BLaER1 treated with 17β-estradiol and CSF1 and Interleukin-3, amounts not matched to agents 10 nM and 100 nM (cell line): ENCODE measurements around the gene ATRX.
"Not testable (repeated sequence)": the region's sequence is repeated elsewhere in the genome, so short reads cannot be mapped to it uniquely, and the experiment has no call there.

Experiments
- H3K27ac ChIP-seq, 11 experiments: shearing (Covaris generic); formaldehyde crosslinking; 2 replicates each; pipeline ENCODE4 v1.8.1; 2022
- H3K27me3 ChIP-seq, 11 experiments: shearing (Covaris generic); formaldehyde crosslinking; 2 replicates each; pipeline ENCODE4 v1.8.1; 2022
- H3K36me3 ChIP-seq, 11 experiments: shearing (Covaris generic); formaldehyde crosslinking; 2 replicates each; pipeline ENCODE4 v1.8.1; 2022
- H3K4me1 ChIP-seq, 10 experiments: shearing (Covaris generic); formaldehyde crosslinking; 2 replicates each; pipeline ENCODE4 v1.8.1; 2022
- H3K4me2 ChIP-seq, 11 experiments: shearing (Covaris generic); formaldehyde crosslinking; 2 replicates each; pipeline ENCODE4 v1.8.1; 2022
- H3K4me3 ChIP-seq, 10 experiments: shearing (Covaris generic); formaldehyde crosslinking; 2 replicates each; pipeline ENCODE4 v1.8.1; 2022
- H3K9ac ChIP-seq, 11 experiments: shearing (Covaris generic); formaldehyde crosslinking; 2 replicates each; pipeline ENCODE4 v1.8.1; 2022
- H3K9me3 ChIP-seq, 11 experiments: shearing (Covaris generic); formaldehyde crosslinking; replicated peaks in 1 of 11; 2 replicates each; pipeline ENCODE4 v1.8.1; 2022
- H4K20me1 ChIP-seq, 11 experiments: shearing (Covaris generic); formaldehyde crosslinking; 2 replicates each; pipeline ENCODE4 v1.8.1; 2022
- Cebpa-rat ChIP-seq, 11 experiments: shearing (Covaris generic); IDR thresholded peaks; 2 replicates each; pipeline ENCODE4 v1.8.1; 2022

Gene ATRX

DNA sequence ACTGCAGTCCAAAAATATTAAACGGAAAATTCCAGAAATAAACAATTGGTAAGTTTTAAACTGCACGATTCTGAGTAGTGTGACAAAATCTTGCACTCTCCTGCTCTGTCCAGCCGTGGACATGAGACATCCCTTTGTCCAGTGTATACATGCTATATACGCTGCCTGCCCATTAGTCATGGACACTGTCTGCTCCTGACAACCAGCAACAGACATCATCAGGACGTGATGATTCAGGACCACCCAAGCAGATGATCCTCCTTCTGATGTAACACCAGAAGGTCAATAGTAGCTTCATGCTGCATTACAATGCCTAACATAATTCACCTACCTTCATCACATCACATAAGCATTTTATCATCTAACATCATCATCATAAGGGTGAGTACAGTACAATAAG is 36.3 kb downstream of the ATRX start:
- H3K27ac ChIP-seq = no peak overlapping the region
- no peak overlapping the region for H3K9ac ChIP-seq
- peaks cover 0 to 5% (median 4%) of the 10 kb centered on the region in 10 experiments; a peak in 14 of 20 replicates for H3K4me1 ChIP-seq
- TF ChIP-seq Cebpa-rat (IDR thresholded peaks at IDR 0.05) = no peak
- peaks cover 0 to 4% (median 0%) of the 10 kb centered on the region in 11 experiments; a peak in 3 of 22 replicates for H3K36me3 ChIP-seq
- no peak overlapping the region for H3K4me2 ChIP-seq
- peaks cover 25 to 47% (median 42%) of the 10 kb centered on the region in 11 experiments for H3K9me3 ChIP-seq
- peaks cover 32 to 88% (median 68%) of the 10 kb centered on the region in 11 experiments for H3K27me3 ChIP-seq
- no peak overlapping the region for H3K4me3 ChIP-seq
- peaks cover 4 to 49% (median 17%) of the 10 kb centered on the region in 11 experiments; a peak in 20 of 22 replicates for H4K20me1 ChIP-seq

DNA sequence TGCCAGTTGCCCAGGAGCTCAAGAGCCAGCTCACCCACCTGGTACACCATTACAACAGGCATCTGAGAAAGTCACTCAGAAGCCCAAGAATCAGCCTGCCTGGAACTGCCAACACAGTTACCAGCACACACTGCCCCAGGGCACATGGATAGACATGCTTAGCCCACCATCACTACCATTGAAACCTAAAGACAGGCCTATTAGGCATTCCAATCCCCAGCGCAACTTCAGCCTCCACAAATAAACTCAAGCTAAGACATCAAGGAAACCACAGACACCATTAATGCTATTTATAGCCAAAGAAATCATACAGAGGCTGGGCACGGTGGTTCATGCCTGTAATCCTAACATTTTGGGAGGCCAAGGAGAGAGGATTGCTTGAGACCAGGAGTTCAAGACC is 42.3 kb downstream of the ATRX start:
- Histone ChIP-seq H3K27ac (no peak overlapping the region), H3K36me3 (0 out of 22 replicates have a peak, but pooled peaks cover 0 to under 1% (median 0%) of the 10 kb centered on the region in 11 experiments), H3K4me1 (peaks cover 16 to 26% (median 21%) of the 10 kb centered on the region in 10 experiments), H3K9ac (no peak overlapping the region), H3K4me3 (no peak overlapping the region), H3K9me3 (peaks cover 0 to 12% (median 6%) of the 10 kb centered on the region in 11 experiments; a peak in 4 of 22 replicates), H3K4me2 (peak overlapping the region; percentile 27 to 70 (median 57)), H4K20me1 (peaks cover 54 to 96% (median 64%) of the 10 kb centered on the region in 11 experiments; a peak in 21 of 22 replicates), H3K27me3 (peaks cover 35 to 94% (median 80%) of the 10 kb centered on the region in 11 experiments)
- TF ChIP-seq Cebpa-rat (IDR thresholded peaks at IDR 0.05) = no peak

DNA sequence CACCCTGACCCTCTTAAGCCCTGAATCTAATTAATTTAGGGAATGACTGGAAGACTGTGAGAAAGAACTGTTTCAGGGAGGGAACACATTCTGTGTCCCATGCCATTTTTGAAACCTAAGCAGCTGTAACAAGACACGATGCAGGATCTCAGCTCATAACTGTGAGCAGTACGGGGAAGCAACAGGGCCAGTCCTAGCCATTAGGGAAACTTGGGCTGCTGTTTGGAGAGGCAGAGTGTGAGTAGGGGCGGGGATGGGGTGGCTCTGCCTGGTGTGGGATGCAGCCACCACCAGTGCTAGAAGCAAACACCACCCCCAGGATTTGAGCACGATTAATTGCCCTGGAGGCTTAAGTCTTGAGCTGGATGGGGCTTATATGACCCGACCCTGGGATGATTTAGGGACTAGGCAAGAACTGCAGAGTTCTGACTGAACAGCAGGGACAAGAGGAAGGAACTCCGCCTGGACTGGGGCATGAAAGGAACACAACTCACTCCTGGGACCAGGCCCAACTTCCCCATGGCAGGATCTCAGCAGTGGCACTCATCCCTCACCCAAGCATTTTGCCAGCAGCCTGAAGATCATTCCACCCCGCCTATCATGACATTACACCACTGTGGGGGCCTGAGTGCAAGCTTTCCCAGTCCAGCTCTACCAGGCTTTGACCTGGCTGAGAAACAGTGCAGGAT is 43.1 kb downstream of the ATRX start:
- TF ChIP-seq Cebpa-rat (IDR thresholded peaks at IDR 0.05) = no peak
- H3K4me1 ChIP-seq = peaks cover 16 to 26% (median 21%) of the 10 kb centered on the region in 10 experiments
- H3K36me3 ChIP-seq = 0 out of 22 replicates have a peak, but pooled peaks cover 0 to 5% (median 0%) of the 10 kb centered on the region in 11 experiments
- no peak overlapping the region for H3K4me3 ChIP-seq
- H3K27me3 ChIP-seq = peaks cover 34 to 87% (median 78%) of the 10 kb centered on the region in 11 experiments
- H3K9ac ChIP-seq = no peak overlapping the region
- H3K9me3 ChIP-seq = peaks cover 0 to 13% (median 6%) of the 10 kb centered on the region in 11 experiments; a peak in 5 of 22 replicates
- H4K20me1 ChIP-seq = peaks cover 55 to 96% (median 71%) of the 10 kb centered on the region in 11 experiments; a peak in 21 of 22 replicates
- peak overlapping the region; percentile 27 to 70 (median 57); a peak in 15 of 22 replicates for H3K4me2 ChIP-seq
- H3K27ac ChIP-seq = no peak overlapping the region

DNA sequence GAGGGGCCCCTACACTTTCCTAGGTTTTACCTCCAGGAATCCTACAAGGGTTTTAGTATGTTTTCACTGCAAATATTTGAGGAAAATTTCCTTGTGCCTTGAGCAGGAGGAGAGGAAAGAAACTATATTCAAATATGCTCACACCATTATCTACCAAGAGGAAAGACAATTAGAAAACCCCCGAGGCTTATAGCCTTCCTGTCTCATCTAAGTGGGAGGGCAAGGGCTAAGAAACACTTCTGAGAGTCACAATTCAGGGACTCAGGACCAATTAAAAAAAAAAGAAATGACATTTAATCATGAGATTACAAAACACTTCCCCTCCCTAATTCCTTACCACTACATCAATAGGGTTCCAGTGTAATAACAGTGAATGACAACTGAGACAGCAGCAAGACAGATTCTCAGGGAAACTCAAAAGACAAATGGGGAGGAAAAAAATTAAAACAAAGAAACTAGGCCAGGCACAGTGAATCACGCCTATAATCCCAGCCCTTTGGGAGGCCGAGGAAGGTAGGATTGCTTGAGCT is 45.6 kb downstream of the ATRX start:
- Histone ChIP-seq H3K4me1 (peaks cover 16 to 26% (median 21%) of the 10 kb centered on the region in 10 experiments), H4K20me1 (peaks cover 58 to 97% (median 85%) of the 10 kb centered on the region in 11 experiments; a peak in 21 of 22 replicates), H3K9ac (0 out of 22 replicates have a peak overlapping the region, but pooled peaks of 1 of the 11 experiments have one; percentile 2), H3K4me2 (no peak overlapping the region), H3K9me3 (peaks cover 0 to 22% (median 11%) of the 10 kb centered on the region in 11 experiments; a peak in 14 of 22 replicates), H3K4me3 (no peak overlapping the region), H3K27ac (no peak overlapping the region), H3K27me3 (peaks cover 22 to 65% (median 60%) of the 10 kb centered on the region in 11 experiments), H3K36me3 (peaks cover 0 to 9% (median 0%) of the 10 kb centered on the region in 11 experiments; a peak in 1 of 22 replicates)
- no peak for TF ChIP-seq Cebpa-rat (IDR thresholded peaks at IDR 0.05)

DNA sequence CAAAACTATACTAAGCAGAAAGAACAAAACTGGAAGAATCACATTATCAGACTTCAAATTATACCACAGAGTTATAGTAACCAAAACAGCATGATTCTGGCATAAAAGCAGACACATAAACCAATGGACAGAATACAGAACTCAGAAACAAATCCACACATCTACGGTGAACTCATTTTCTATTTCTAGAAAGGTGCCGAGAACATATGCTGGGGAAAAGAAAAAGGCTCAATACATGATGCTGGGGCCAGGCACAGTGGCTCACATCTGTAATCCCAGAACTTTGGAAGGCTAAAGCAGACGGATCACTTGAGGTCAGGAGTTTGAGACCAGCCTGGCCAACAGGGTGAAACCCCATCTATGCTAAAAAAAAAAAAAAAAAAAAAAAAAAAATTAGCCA is 52.7 kb downstream of the ATRX start:
- H3K36me3 ChIP-seq = peaks cover 0 to 12% (median 0%) of the 10 kb centered on the region in 11 experiments; a peak in 3 of 22 replicates
- no peak overlapping the region for H3K27ac ChIP-seq
- H3K9ac ChIP-seq = no peak overlapping the region
- TF ChIP-seq Cebpa-rat (IDR thresholded peaks at IDR 0.05) = no peak
- H4K20me1 ChIP-seq = peaks cover 35 to 90% (median 80%) of the 10 kb centered on the region in 11 experiments; a peak in 21 of 22 replicates
- H3K9me3 ChIP-seq = peaks cover 6 to 44% (median 22%) of the 10 kb centered on the region in 11 experiments; a peak in 18 of 22 replicates
- H3K4me2 ChIP-seq = no peak overlapping the region
- peaks cover 12 to 41% (median 25%) of the 10 kb centered on the region in 11 experiments; a peak in 20 of 22 replicates for H3K27me3 ChIP-seq
- H3K4me1 ChIP-seq = no peaks in the 10 kb centered on the region
- no peak overlapping the region for H3K4me3 ChIP-seq

DNA sequence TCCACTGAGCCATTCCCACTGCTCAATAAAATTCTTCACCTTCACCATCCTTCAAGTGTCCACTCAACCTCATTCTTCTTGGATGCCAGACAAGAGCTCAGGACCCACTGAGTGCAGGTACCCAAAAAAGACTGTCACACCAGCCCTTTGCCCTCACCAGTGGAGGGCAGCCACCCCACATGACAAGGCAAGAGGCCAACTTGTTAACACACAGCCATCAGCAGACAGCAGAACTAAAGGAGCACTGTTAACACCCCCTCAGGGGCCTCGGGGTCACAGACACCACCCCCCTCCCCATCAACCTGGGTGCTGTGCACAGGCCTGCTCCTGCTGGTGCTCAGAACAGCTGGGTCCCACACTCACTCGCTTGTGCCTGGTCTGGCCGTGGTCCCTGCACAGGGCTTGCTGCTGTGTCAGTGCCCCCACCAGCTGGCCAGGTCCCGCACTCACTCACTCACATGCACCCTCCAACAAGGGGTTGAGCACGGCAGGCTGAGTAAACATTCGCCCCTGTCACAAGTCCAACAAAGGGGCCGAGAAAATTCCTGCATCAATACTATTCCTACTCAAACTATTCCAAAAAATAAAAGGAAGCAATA is 54.1 kb downstream of the ATRX start:
- Histone ChIP-seq H3K4me2 (no peak overlapping the region), H3K9ac (no peak overlapping the region), H4K20me1 (peaks cover 31 to 89% (median 72%) of the 10 kb centered on the region in 11 experiments; a peak in 21 of 22 replicates), H3K4me3 (no peak overlapping the region), H3K4me1 (no peaks in the 10 kb centered on the region), H3K9me3 (peaks cover 6 to 45% (median 22%) of the 10 kb centered on the region in 11 experiments; a peak in 21 of 22 replicates), H3K27ac (no peak overlapping the region), H3K36me3 (peaks cover 0 to 11% (median 0%) of the 10 kb centered on the region in 11 experiments; a peak in 3 of 22 replicates), H3K27me3 (peaks cover 12 to 47% (median 26%) of the 10 kb centered on the region in 11 experiments; a peak in 20 of 22 replicates)
- TF ChIP-seq Cebpa-rat (IDR thresholded peaks at IDR 0.05) = no peak

DNA sequence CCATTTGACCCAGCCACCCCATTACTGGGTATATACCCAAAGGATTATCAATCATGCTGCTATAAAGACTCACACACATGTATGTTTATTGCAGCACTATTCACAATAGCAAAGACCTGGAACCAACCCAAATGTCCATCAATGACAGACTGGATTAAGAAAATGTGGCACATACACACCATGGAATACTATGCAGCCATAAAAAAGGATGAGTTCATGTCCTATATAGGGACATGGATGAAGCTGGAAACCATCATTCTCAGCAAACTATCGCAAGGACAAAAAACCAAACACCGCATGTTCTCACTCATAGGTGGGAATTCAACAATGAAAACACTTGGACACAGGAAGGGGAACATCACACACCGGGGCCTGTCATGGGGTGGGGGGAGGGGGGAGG is 59.9 kb downstream of the ATRX start:
- not testable (repeated sequence) for H3K36me3 ChIP-seq, H3K4me2 ChIP-seq, H3K4me3 ChIP-seq, H3K27ac ChIP-seq, H3K4me1 ChIP-seq, H3K9ac ChIP-seq
- H3K9me3 ChIP-seq = peaks cover 23 to 59% (median 44%) of the 10 kb centered on the region in 11 experiments; a peak in 21 of 22 replicates
- H3K27me3 ChIP-seq = peaks cover under 1 to 30% (median 15%) of the 10 kb centered on the region in 11 experiments; a peak in 20 of 22 replicates
- peaks cover 6 to 55% (median 27%) of the 10 kb centered on the region in 11 experiments; a peak in 19 of 22 replicates for H4K20me1 ChIP-seq

DNA sequence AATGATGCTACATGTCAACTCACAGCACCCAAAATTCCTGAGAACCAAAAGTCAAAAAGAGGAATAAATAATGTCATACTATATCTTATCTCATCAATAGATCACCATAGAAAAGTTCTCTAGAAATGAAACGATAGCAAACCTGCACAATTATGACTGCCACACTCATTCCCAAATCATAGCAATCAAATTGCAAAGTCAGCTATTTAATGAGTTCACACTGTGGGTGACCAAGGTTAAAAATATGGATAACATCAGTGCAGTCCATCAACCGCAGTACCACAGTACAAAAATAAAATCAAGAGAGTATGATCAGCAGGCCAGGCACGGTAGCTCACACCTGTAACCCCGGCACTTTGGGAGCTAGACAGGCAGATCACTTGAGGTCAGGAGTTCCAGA is 62.3 kb downstream of the ATRX start:
- Histone ChIP-seq H3K4me2 (no peak overlapping the region), H3K27ac (no peak overlapping the region), H3K4me3 (no peak overlapping the region), H3K9ac (no peak overlapping the region), H3K36me3 (no peaks in the 10 kb centered on the region; a peak in 1 of 22 replicates), H3K27me3 (peaks cover 12 to 33% (median 21%) of the 10 kb centered on the region in 11 experiments; a peak in 20 of 22 replicates), H3K4me1 (no peaks in the 10 kb centered on the region), H4K20me1 (peaks cover 10 to 60% (median 36%) of the 10 kb centered on the region in 11 experiments; a peak in 19 of 22 replicates), H3K9me3 (peaks cover 25 to 73% (median 47%) of the 10 kb centered on the region in 11 experiments; a peak in 21 of 22 replicates)
- TF ChIP-seq Cebpa-rat (IDR thresholded peaks at IDR 0.05) = no peak
